Adrenal gland (tissue), 5 donors: ENCODE measurements around the gene THEM5.

Experiments
- POLR2A ChIP-seq, 2 donors: fragments of 450-650 bp; IDR thresholded peaks; one replicate each; pipeline ENCODE4 v1.6.1; 2017; ENCODE audit warnings: antibody characterized with exemption in 2 of 2, mild to moderate bottlenecking in 2 of 2, moderate library complexity in 1 of 2
- TF ChIP-seq, protein P1 (sequence below), 6 experiments: fragments of 450-650 bp in 4 of 6; fragments of 200-600 bp in 2 of 6; sonication (generic) in 1 of 6; IDR thresholded peaks; 1 replicate in 5 of 6; 2 replicates in 1 of 6; pipeline versions ENCODE4 v1.5.1 to v1.8.0; 2016 to 2021; ENCODE audit warnings: antibody characterized with exemption in 6 of 6, mild to moderate bottlenecking in 2 of 6, moderate library complexity in 1 of 6
- donor health status: DM: no; HTN: no; CAD: no.

DNA sequence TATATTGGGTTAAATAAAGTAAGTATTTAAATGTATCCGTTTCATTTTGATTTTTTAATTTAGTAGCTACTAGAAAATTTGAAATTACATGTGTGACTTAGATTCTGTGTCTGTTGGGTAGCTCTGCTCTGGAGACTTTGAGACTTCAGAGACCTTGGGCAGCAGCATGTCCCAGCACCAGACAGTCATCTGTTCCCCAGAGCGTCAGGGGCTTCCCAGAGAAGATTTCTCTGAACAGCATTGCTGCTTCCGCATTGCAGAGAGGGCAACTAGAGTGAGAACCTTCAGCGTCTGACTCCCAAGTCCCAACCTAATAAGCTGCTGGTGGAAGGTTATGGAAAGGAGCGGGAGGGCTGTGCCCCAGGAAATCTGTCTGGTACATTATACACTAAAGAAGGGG is 54.9 kb downstream of the THEM5 start:
- TF ChIP-seq, protein P1, sequence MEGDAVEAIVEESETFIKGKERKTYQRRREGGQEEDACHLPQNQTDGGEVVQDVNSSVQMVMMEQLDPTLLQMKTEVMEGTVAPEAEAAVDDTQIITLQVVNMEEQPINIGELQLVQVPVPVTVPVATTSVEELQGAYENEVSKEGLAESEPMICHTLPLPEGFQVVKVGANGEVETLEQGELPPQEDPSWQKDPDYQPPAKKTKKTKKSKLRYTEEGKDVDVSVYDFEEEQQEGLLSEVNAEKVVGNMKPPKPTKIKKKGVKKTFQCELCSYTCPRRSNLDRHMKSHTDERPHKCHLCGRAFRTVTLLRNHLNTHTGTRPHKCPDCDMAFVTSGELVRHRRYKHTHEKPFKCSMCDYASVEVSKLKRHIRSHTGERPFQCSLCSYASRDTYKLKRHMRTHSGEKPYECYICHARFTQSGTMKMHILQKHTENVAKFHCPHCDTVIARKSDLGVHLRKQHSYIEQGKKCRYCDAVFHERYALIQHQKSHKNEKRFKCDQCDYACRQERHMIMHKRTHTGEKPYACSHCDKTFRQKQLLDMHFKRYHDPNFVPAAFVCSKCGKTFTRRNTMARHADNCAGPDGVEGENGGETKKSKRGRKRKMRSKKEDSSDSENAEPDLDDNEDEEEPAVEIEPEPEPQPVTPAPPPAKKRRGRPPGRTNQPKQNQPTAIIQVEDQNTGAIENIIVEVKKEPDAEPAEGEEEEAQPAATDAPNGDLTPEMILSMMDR (IDR thresholded peaks at IDR 0.05) = no peak
- TF ChIP-seq POLR2A (IDR thresholded peaks at IDR 0.05) = no peak
